ENCODE measurements around the gene RPTOR. TPM values are rescaled to one million over a fixed set of nuclear protein-coding genes. Genes with fewer than 3 reads are reported as not detected.

RPTOR gene
- total RNA-seq, 4 donors from 2014 or later: 47.6 to 56.9 (median 55.4) TPM

GRCh38 chr17:80645706-80646325 lies 101.2 kb downstream of the RPTOR start:
- TF ChIP-seq, protein P1, sequence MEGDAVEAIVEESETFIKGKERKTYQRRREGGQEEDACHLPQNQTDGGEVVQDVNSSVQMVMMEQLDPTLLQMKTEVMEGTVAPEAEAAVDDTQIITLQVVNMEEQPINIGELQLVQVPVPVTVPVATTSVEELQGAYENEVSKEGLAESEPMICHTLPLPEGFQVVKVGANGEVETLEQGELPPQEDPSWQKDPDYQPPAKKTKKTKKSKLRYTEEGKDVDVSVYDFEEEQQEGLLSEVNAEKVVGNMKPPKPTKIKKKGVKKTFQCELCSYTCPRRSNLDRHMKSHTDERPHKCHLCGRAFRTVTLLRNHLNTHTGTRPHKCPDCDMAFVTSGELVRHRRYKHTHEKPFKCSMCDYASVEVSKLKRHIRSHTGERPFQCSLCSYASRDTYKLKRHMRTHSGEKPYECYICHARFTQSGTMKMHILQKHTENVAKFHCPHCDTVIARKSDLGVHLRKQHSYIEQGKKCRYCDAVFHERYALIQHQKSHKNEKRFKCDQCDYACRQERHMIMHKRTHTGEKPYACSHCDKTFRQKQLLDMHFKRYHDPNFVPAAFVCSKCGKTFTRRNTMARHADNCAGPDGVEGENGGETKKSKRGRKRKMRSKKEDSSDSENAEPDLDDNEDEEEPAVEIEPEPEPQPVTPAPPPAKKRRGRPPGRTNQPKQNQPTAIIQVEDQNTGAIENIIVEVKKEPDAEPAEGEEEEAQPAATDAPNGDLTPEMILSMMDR (IDR thresholded peaks at IDR 0.05 in 4 of 5, conservative IDR thresholded peaks at IDR 0.05 in 1 of 5): no peak
- no peak for TF ChIP-seq POLR2A (IDR thresholded peaks at IDR 0.05)
- intact Hi-C loops (cut with DNase I; ENCODE audit: low total_unique reads): no loop called here
- H3K9me3 ChIP-seq: no peaks in the 10 kb centered on the region
- H3K4me1 ChIP-seq: peaks cover 30 to 45% of the 10 kb centered on the region in 2 donors
- no peak for DNase-seq
- no peak overlapping the region for H3K4me3 ChIP-seq
- H3K27me3 ChIP-seq: no peaks in the 10 kb centered on the region
- no peak for ATAC-seq
- in situ Hi-C loops (cut with MboI; ENCODE audit: low sequenced_read_pairs in 4 of 4): no loop called here
- H3K27ac ChIP-seq: no peak overlapping the region
- H3K36me3 ChIP-seq: no peaks in the 10 kb centered on the region

- DNase-seq: no peak
- H3K36me3 ChIP-seq: no peaks in the 10 kb centered on the region
- H3K9me3 ChIP-seq: no peaks in the 10 kb centered on the region
- in situ Hi-C loops (cut with MboI; ENCODE audit: low sequenced_read_pairs in 4 of 4): no loop called here
- no peak for TF ChIP-seq POLR2A (IDR thresholded peaks at IDR 0.05)
- H3K4me3 ChIP-seq: no peak overlapping the region
- H3K27ac ChIP-seq: no peak overlapping the region
- intact Hi-C loops (cut with DNase I; ENCODE audit: low total_unique reads): no loop called here
- peaks cover 30 to 47% of the 10 kb centered on the region in 2 donors for H3K4me1 ChIP-seq
- no peaks in the 10 kb centered on the region for H3K27me3 ChIP-seq
- no peak for ATAC-seq
Measured at GRCh38 chr17:80646328-80646727, 101.7 kb downstream of the RPTOR start.

DNA sequence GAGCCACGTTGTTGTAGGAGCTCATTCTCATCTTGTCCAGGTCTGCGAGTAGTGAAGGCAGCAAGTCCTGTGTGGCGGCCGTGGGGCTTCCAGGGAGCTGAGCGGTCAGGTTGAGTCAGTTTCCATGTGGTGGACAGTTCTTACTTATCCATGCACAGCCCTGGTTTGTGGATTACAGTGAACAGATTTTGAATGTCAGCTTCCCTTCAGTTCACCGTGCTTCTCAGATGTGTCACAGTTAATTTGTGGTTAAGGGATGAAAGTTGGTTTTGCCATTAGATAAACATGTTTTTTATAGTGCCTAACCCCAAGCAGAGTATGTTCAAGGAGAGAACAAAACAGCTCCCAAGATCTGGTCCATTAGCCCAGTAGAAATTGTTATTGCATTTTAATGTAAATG lies 103.1 kb downstream of the RPTOR start:
- Histone ChIP-seq H3K4me3 (no peak overlapping the region), H3K27ac (peak overlapping the region in 3 of 4 donors; percentile 17 to 78 (median 56)), H3K36me3 (no peaks in the 10 kb centered on the region), H3K4me1 (peaks cover 30 to 47% of the 10 kb centered on the region in 2 donors), H3K9me3 (no peaks in the 10 kb centered on the region), H3K27me3 (no peaks in the 10 kb centered on the region)
- ATAC-seq: peak in 1 of 2 donors; percentile 14
- in situ Hi-C loops (cut with MboI; ENCODE audit: low sequenced_read_pairs in 4 of 4) (no loop called here), intact Hi-C loops (cut with DNase I; ENCODE audit: low total_unique reads) (loop anchor here (2.0 kb wide), 2 partner anchors 193 to 211 kb away; no protein-coding TSS in a partner anchor)
- TF ChIP-seq, protein P1 (IDR thresholded peaks at IDR 0.05 in 4 of 5, conservative IDR thresholded peaks at IDR 0.05 in 1 of 5): no peak
- TF ChIP-seq POLR2A (IDR thresholded peaks at IDR 0.05): no peak
- DNase-seq: no peak

DNA sequence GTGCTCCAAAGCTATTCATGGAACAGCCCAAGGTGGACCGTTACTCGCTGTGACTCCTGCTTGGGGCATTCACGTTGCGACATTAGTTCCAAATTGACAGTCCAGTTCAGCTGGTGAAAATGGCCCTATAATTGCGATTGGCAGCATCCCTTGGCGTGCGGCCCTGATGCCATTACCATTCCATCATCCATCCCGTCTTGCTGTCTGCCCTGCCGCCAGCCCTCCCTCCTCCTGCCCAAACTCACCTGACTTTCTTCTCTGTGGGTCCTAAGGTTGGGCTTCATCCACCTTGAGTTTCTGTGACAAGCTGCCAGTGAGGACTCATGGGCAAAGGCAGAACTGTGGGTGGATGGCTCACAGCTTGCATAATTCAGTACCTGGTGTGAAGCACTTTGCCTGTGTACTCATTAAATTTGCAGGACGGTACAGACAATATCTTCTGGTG lies 104.6 kb downstream of the RPTOR start:
- in situ Hi-C loops (cut with MboI; ENCODE audit: low sequenced_read_pairs in 4 of 4): no loop called here
- TF ChIP-seq, protein P1 (IDR thresholded peaks at IDR 0.05 in 4 of 5, conservative IDR thresholded peaks at IDR 0.05 in 1 of 5): no peak
- no peak for TF ChIP-seq POLR2A (IDR thresholded peaks at IDR 0.05)
- intact Hi-C loops (cut with DNase I; ENCODE audit: low total_unique reads): loop anchor here (1.0 to 2.0 kb wide), 3 partner anchors 102 to 210 kb away; no protein-coding TSS in a partner anchor
- Histone ChIP-seq H3K4me3 (peak overlapping the region in 1 of 4 donors; percentile 3), H3K27ac (peak overlapping the region; percentile 56 to 78 (median 62)), H3K9me3 (no peaks in the 10 kb centered on the region), H3K27me3 (no peaks in the 10 kb centered on the region), H3K4me1 (peaks cover 30 to 47% of the 10 kb centered on the region in 2 donors), H3K36me3 (no peaks in the 10 kb centered on the region)
- DNase-seq: peak; percentile 86 to 89
- ATAC-seq: peak; percentile 91 to 96

- H3K27ac ChIP-seq: peak overlapping the region; percentile 56 to 78 (median 62)
- no peaks in the 10 kb centered on the region for H3K36me3 ChIP-seq
- H3K9me3 ChIP-seq: no peaks in the 10 kb centered on the region
- in situ Hi-C loops (cut with MboI; ENCODE audit: low sequenced_read_pairs in 4 of 4) (no loop called here), intact Hi-C loops (cut with DNase I; ENCODE audit: low total_unique reads) (loop anchor here (1.0 to 2.0 kb wide), 3 partner anchors 102 to 209 kb away; no protein-coding TSS in a partner anchor)
- TF ChIP-seq POLR2A (IDR thresholded peaks at IDR 0.05): no peak
- TF ChIP-seq, protein P1 (IDR thresholded peaks at IDR 0.05 in 4 of 5, conservative IDR thresholded peaks at IDR 0.05 in 1 of 5): peak in 4 of 5 experiments; percentile 26 to 48 (median 38)
- H3K4me1 ChIP-seq: peaks cover 30 to 47% of the 10 kb centered on the region in 2 donors
- ATAC-seq (peak; percentile 29 to 43), DNase-seq (peak; percentile 22 to 48)
- no peaks in the 10 kb centered on the region for H3K27me3 ChIP-seq
- peak overlapping the region in 1 of 4 donors; percentile 3 for H3K4me3 ChIP-seq
Measured at GRCh38 chr17:80649672-80650330, 105.2 kb downstream of the RPTOR start.

Data from gastrocnemius medialis (tissue), 4 donors.